ENCODE data around the gene ERF.

GRCh38 chr19:42255766-42256745 lies 1.1 kb upstream of the ERF start:
- TF ChIP-seq EZH2phosphoT487 (IDR thresholded peaks at IDR 0.05; ENCODE audit: insufficient read depth, low read depth): no peak
- TF ChIP-seq EZH2 (IDR thresholded peaks at IDR 0.05; ENCODE audit: insufficient read depth, poor library complexity, severe bottlenecking): no peak

Measured in GM23248 (cell line).